KOPT-K1 (cell line): ENCODE measurements around the gene RFX5.
"Not testable (repeated sequence)": the region's sequence is repeated elsewhere in the genome, so short reads cannot be mapped to it uniquely, and the experiment has no call there.

Experiments
- H3K27ac ChIP-seq: fragments of 200-600 bp; sonication (generic); 2 replicates; pipeline ENCODE4 v1.5.1; 2016; ENCODE audit warnings: antibody characterized with exemption, mild to moderate bottlenecking, low read depth, low read length; ENCODE audit not compliant: poor library complexity, severe bottlenecking
- H3K36me3 ChIP-seq: fragments of 200-600 bp; sonication (generic); 2 replicates; pipeline ENCODE4 v1.5.1; 2017; ENCODE audit warnings: antibody characterized with exemption, mild to moderate bottlenecking, low read length, moderate library complexity; ENCODE audit not compliant: insufficient read depth
- H3K9me3 ChIP-seq: fragments of 200-600 bp; sonication (generic); 2 replicates; pipeline ENCODE4 v1.5.1; 2017; ENCODE audit warnings: antibody characterized with exemption, low read length, mild to moderate bottlenecking; ENCODE audit not compliant: insufficient read depth, poor library complexity, severe bottlenecking

Gene RFX5

GRCh38 chr1:151369302-151369610 is 22.2 kb upstream of the RFX5 start:
- H3K9me3 ChIP-seq = no peaks in the 10 kb centered on the region
- no peak overlapping the region for H3K27ac ChIP-seq
- no peaks in the 10 kb centered on the region for H3K36me3 ChIP-seq

- H3K27ac ChIP-seq = no peak overlapping the region
- H3K36me3 ChIP-seq = no peaks in the 10 kb centered on the region
- peaks cover 1% of the 10 kb centered on the region for H3K9me3 ChIP-seq
These were observed 21.6 kb upstream of the RFX5 start for GRCh38 chr1:151368393-151369301.

GRCh38 chr1:151367658-151368392 is 20.8 kb upstream of the RFX5 start:
- no peaks in the 10 kb centered on the region for H3K36me3 ChIP-seq
- no peak overlapping the region for H3K27ac ChIP-seq
- peaks cover 9% of the 10 kb centered on the region for H3K9me3 ChIP-seq

- Histone ChIP-seq H3K9me3 (peaks cover 26% of the 10 kb centered on the region), H3K36me3 (no peaks in the 10 kb centered on the region), H3K27ac (no peak overlapping the region)
These were observed 17.9 kb upstream of the RFX5 start for GRCh38 chr1:151364996-151365395.

GRCh38 chr1:151362308-151363155 is 15.5 kb upstream of the RFX5 start:
- Histone ChIP-seq H3K9me3 (peaks cover 26% of the 10 kb centered on the region), H3K27ac (no peak overlapping the region)

GRCh38 chr1:151361883-151362282 is 14.8 kb upstream of the RFX5 start:
- Histone ChIP-seq H3K36me3 (no peaks in the 10 kb centered on the region), H3K9me3 (peaks cover 26% of the 10 kb centered on the region), H3K27ac (no peak overlapping the region)

More at GRCh38 chr1:151362308-151363155, 15.5 kb upstream of the RFX5 start:
- H3K36me3 ChIP-seq = no peaks in the 10 kb centered on the region

GRCh38 chr1:151356696-151357095 is 9.6 kb upstream of the RFX5 start:
- no peak overlapping the region for H3K27ac ChIP-seq
- no peaks in the 10 kb centered on the region for H3K36me3 ChIP-seq
- H3K9me3 ChIP-seq = peaks cover 15% of the 10 kb centered on the region

- Histone ChIP-seq H3K9me3 (peaks cover 20% of the 10 kb centered on the region), H3K36me3 (no peaks in the 10 kb centered on the region), H3K27ac (no peak overlapping the region)
These were observed 5.1 kb upstream of the RFX5 start for GRCh38 chr1:151352021-151352718.

- H3K36me3 ChIP-seq, H3K27ac ChIP-seq: not testable (repeated sequence)
- H3K9me3 ChIP-seq = peaks cover 20% of the 10 kb centered on the region
These were observed 3.3 kb upstream of the RFX5 start for GRCh38 chr1:151350323-151350722.

GRCh38 chr1:151347523-151348246 is 633 bp upstream of the RFX5 start:
- peak overlapping the region; percentile 90 for H3K27ac ChIP-seq
- peaks cover 20% of the 10 kb centered on the region for H3K9me3 ChIP-seq
- H3K36me3 ChIP-seq = peaks cover 29% of the 10 kb centered on the region

- Histone ChIP-seq H3K36me3 (peaks cover 37% of the 10 kb centered on the region), H3K9me3 (peaks cover 6% of the 10 kb centered on the region), H3K27ac (peak overlapping the region; percentile 90)
These were observed 827 bp downstream of the RFX5 start for GRCh38 chr1:151346082-151346768.

- Histone ChIP-seq H3K36me3 (peaks cover 37% of the 10 kb centered on the region), H3K27ac (no peak overlapping the region)
These were observed 2.8 kb downstream of the RFX5 start for GRCh38 chr1:151344291-151344690.

GRCh38 chr1:151343587-151343986 is 3.5 kb downstream of the RFX5 start:
- H3K9me3 ChIP-seq = no peaks in the 10 kb centered on the region
- H3K27ac ChIP-seq = no peak overlapping the region
- peaks cover 37% of the 10 kb centered on the region for H3K36me3 ChIP-seq

More at GRCh38 chr1:151344291-151344690, 2.8 kb downstream of the RFX5 start:
- no peaks in the 10 kb centered on the region for H3K9me3 ChIP-seq
